SU-DHL-6 (cell line): ENCODE data around the gene CELA3B.
"Not testable (repeated sequence)": the region's sequence is repeated elsewhere in the genome, so short reads cannot be mapped to it uniquely, and the experiment has no call there.

Experiments used
- CTCF ChIP-seq: fragments of 200-600 bp; sonication (generic); IDR thresholded peaks from one replicate; pipeline ENCODE4 v1.5.1; 2017; ENCODE audit warnings: antibody characterized with exemption, mild to moderate bottlenecking, low read length, moderate library complexity; ENCODE audit not compliant: insufficient read depth, poor library complexity, severe bottlenecking
- EZH2phosphoT487 ChIP-seq: fragments of 200-600 bp; sonication (generic), shearing (Covaris generic); conservative IDR thresholded peaks from 2 replicates; pipeline ENCODE4 v1.6.1; 2018; ENCODE audit warnings: mild to moderate bottlenecking, antibody characterized with exemption, low read length, moderate library complexity, mixed read lengths

- not testable (repeated sequence) for TF ChIP-seq CTCF, EZH2phosphoT487
Observed at GRCh38 chr1:21989672-21990393, 13.0 kb downstream of the CELA3B start.
